NCI-H748 (cell line): ENCODE results near the gene CFAP77.

Source experiments
- DNase-seq: peaks from one replicate; lab custom pipeline; 2025; ENCODE audit not compliant: unreplicated experiment; lab: John Stamatoyannopoulos, UW

Gene CFAP77

DNA sequence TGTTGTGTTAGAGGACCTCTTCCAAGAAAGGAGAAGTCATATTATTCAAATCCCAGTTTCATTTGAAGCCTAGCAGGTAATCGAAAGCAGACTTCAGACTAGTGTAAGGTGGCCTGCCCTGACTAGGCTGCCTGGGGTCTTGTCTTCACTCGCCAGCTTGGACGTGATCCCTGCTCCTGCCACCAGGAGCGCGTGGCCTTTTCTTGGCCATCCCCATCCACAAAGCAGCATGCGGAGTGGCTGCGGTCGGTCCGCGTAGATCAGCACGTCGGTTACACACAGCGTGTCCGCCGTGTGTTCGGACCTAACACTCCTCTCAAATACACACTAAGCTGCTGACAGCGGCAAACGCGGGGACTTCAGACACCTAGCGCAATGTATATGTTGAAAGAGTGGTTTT is 37.3 kb downstream of the CFAP77 start:
- DNase-seq = no peak

DNA sequence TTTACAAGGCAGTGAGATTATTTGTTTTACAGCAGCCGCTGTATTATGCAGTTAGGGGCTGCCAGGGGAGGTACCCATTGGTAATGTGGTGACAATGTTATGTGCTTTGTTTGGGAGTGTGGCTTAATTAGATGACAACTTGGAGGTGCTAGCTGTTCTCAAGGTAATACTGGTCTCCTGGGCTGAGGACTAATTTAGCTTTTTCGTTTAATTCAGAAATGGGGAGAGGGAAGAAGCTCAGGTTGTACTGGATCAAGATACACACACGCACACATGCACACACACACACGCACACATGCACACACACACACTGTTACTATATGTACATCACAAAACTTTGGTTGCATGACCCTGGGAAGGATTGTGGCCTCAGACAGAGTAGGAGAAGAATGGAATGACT is 37.9 kb downstream of the CFAP77 start:
- no peak for DNase-seq

DNA sequence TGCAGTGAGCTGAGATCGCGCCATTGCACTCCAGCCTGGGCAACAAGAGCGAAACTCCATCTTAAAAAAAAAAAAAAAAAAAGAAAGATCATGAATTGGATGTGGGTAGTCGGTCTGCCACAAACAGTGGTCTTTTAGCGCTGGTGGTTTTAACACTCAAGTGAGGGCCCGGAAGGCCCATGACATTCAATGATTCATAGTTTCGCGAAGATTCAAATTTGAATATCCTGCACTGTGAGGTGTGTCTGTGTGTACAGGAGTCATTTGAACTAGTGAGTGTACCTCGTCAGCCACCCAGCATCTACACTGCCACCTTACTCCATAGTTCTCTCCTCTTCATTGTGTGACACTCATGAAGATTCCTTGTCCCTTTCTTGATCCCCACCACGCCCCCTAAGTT is 41.3 kb downstream of the CFAP77 start:
- no peak for DNase-seq

DNA sequence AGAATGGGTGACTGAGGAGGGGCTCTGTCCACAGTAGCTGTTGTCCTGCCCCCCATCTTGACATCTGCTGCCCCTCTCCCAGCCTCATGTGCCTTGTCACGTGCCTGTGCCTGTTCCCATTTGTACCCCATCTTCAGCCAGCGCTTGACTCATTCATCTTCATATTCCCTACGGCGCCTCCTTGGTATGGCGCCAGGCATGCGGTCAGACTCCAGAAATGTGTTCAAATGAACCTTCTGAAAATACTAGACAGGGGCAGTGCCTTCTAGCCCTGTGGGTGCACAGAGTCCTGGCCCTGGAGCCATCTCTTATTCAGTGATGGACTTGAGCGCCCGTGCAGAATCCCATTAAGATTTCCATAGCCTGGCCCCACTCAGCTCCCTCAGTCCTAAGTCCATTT is 46.2 kb downstream of the CFAP77 start:
- DNase-seq = no peak

DNA sequence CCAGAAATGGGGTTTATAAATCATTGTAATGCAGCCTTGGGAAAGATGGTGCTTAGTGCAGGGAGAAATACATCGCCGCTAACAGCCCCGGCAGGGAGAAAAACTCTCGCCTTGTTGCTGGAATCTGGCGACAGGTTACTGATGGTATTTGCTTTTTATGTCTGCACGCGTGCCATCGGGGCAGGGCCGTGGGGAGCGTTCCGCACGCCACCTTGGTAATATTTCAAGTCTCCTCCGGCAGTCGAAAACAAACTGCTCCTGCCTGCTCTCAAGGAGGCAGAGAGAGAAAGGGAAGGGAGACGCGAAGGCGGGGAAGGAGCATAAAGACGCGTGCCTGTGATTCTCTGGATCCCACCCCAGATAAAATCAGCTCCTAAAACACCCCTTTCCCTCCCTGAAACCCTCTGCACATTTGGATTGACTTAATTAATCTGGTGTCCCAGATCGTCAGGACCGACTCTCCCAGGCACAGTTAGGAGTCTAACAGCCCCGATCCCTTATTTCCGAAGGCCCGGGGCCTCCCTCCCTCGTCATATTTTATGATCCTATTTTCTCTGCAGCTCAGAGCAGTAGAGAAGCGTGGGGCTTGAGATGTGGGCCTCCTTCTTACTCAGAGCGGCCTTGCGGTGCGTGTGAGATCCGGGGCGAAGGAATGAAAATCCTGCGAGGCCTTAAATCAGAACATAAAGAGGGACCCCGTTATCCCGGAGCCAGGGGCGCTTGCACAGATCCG is 47.7 kb downstream of the CFAP77 start:
- DNase-seq = no peak

DNA sequence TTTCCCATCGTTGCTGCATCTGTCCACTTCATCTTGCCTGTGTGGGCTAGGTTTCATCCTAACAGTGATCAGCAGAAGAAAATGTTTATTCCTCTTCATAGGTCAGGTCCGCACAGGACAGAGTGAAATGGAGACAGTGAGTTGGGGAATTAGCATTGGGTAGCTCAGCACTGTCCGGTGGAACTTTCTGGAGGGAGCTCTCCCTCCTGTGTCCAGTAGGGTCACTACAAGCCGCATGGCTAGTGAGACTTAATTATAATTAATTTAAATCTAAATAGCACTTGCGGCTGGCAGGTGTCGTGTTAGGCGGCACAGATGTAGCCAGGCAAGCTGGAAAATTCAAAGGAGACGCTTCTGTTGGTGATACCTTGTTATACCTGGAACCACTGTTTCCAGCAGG is 48.4 kb downstream of the CFAP77 start:
- DNase-seq = peak; percentile 18

DNA sequence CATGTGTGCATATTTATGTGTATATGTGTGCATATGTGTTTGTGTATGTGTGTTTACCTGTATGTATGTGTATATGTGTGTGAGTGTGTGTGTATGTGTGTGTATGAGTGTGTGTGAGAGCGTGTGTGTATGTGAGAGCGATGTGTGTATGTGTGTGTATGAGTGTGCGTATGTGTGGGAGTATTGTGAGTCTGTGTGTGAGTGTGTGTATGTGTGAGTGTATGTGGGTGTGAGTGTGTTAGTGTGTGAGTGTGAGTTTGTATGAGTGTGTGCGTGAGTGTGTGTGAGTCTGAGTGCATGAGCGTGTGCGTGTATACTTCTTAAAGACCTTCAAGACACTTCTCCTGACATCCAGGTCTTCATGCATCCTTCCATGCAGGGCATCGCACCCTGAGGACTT is 49.6 kb downstream of the CFAP77 start:
- DNase-seq = no peak

DNA sequence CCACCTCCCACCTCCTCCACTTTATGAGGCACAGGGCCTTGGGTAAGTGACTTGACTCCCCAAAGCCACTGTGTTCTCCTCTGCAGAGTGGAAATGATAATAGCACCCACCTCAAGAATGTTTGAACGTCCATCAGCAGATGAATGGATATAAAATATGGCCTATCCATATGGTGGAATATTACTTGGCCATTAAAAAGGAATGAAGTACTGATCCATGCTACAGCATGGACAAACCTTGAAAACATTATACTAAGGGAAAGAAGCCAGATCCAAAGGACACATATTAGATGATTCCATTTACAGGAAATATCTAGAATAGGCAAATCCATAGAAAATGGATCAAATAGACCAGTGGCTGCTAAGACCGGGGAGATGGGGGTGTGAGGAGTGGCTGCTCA is 50.2 kb downstream of the CFAP77 start:
- DNase-seq = no peak

DNA sequence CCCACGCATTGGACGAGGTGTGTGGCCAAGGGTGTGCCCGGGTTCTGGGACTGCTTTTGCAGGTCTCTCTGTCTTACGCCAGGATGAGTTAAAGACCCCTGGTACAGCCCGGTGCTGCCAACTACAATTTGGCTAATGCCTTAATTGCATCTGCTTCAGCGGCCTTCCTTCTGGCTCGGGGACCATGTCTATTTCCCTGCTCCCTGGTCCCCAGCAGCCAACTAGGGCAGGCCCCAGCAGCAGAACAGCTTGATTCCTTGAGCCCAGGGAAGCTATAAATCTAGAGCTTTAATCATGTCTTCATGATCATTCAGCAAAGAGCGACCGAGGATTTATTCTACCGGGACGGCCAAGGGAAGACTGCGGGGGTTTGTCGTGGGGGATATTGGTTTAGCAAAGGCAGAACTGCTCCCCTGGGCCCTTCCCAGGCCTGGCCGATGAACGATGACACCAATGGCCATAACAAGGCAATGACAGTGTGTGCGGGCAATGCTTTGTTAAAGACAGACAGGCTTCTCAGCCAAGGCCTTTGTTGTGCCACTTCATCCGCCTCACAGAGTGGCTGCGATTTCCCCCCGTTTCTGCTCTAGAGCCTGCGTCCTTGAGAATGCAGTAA is 51.4 kb downstream of the CFAP77 start:
- no peak for DNase-seq

DNA sequence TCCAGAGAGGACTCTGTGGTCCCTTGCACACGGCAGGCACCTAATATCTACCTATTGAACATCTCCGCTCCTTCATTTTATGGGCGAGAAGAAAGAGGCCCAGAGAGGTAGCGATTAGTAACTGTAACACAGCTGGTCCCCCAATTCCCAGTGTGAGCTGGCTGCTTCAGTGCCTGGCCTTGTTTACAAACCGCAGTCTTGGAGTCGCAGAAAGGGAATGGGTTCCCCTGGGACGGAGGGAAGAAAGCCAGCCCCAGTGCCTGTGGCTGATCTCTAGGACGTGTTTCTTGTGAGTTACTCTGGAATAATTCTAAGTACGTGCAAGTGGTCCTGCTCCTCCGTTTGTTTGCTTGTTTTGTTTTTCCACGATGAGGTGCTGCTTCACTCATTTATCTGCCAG is 52.0 kb downstream of the CFAP77 start:
- no peak for DNase-seq

DNA sequence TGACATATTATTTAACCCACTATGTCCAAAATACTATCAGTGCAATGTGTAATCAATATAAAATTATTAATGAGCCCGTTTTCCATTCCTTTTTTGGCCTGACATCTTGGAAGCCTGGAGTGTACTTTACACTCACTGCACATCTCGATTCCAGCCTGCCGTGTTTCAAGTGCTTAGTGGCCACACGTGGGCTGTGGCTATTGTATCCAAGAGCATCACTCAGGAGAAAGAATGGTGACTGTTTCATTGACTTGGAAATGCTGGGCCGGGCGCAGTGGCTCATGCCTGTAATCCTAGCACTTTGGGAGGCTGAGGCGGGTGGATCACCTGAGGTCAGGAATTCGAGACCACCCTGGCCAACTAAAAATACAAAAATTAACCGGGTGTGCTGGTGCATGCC is 54.5 kb downstream of the CFAP77 start:
- DNase-seq = no peak

DNA sequence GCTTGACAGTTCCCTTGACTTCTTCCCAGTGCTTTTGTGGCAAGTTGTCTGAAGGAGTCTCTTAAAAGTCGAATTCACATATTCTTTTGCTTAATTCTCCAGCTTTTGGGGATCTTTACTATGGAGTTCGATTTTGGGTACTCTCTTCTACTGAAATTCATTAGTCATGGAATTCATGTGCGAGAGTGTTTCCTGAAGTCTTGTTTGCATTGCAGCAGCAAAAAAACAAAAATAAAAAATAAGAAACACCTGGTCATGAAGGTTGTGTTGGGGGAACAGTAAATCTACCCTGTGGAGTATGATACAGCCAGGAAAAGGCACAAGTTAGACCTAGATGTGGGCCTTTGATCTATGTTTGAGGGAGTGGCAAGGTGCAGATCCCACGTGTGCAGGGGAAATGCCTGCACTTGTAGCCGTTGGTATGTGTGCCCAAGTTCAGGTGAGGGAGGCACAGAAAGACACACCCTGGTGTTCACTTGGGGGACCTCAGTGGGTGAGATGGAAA is 55.2 kb downstream of the CFAP77 start:
- no peak for DNase-seq

DNA sequence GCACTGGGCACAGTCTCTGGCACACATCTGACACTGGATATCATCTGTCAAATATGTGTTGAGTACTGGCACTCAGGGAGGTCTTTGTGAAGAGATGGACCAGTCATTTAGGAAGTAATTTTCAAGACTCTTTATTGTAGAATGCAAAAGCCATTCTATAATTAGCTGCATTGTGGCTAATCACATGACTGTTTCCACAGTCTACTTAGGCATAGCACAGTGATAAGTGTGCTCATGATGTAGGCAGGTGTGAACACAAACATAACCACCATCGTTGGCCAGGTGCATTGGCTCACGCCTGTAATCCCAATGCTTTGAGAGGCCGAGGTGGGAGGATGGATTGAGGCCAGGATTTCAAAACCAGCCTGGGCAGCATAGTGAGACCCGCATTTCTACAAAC is 62.2 kb downstream of the CFAP77 start:
- DNase-seq = peak; percentile 98

DNA sequence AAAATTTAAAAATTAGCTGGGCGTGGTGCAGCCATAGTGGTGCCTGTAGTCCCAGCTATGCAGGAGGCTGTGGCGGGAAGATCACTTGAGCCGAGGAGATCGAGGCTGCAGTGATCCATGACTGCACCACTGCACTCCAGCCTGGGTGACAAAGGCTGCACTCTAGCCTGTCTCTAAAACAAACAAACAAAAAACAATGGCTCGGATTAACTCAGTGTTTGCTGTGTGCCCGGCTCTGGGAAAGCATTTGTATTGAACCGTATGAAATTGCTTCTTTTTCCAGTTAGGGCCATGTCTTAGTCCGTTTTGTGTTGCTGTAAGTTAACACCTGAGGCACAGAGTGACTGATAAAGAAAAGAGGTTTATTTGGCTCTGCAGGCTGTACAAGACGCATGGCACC is 62.6 kb downstream of the CFAP77 start:
- DNase-seq = no peak

DNA sequence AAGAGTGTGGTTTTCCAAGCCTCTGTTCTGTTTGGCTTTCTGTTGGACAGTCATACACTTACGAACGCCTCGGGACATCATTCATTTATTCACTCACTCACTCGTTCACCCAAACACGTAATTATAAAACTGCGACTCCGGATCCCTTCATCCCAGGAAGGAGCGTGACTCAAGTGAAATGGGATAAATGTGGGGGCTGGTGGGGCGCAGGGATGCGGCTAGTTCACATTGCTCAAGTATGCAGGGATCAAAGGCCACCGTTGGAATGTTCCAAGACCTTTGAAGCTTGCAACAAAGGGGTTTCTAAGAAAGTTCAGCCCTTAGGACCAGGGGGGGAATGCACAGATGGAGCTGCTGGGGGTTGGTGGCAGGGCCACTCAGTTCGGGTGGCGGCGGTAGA is 64.2 kb downstream of the CFAP77 start:
- no peak for DNase-seq

DNA sequence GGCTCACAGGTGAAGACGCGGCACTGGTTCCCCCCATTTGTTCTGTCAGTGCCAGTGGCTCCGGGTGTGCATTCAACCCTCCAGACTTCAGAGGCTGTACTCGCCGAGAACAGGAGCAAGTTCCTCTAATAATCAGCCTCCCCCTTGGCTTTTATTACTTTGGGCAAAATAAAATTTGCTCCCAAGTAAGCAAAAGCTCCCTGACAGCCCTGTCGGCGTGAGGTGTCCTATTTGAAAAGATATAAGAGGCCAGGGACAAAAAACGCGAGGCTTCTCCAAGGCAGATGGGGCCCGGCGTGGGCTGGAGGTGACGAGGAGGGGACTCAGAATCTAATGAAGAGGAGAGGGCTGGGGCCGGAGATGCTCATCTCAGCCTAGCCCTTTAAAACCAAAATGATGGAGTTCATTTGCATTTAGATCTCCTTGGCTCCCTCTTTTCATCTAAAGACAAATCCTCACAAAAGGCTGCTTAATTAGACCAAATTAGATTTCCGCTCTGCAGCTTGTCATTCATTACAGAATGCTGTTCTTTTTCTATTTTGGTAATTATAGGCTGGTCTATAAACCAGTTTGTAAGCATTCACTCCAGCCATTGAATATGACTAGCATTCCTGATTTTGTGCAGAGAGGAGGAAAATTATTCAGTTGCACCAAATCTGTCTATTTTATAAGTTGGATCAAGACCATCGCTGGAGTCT is 68.5 kb downstream of the CFAP77 start:
- DNase-seq = no peak

DNA sequence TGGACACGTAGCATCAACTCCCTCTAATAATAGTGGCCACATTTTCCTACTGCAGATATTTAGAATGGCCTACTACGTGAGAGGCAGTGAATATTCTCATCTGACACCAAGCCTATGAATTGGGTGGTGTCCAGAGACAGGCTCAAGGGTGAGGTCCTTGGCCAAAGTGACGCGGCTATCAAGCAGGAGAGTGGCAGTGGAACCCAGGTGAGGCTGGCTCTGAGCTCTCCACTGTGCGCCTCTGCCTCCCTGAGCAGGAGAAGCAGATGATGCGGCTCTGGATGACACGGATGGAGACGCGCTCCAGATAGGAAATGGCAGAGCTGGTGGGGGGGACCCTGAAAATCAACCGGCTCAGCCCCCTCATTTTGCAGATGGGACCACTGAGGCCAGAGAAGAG is 69.7 kb downstream of the CFAP77 start:
- DNase-seq = no peak

DNA sequence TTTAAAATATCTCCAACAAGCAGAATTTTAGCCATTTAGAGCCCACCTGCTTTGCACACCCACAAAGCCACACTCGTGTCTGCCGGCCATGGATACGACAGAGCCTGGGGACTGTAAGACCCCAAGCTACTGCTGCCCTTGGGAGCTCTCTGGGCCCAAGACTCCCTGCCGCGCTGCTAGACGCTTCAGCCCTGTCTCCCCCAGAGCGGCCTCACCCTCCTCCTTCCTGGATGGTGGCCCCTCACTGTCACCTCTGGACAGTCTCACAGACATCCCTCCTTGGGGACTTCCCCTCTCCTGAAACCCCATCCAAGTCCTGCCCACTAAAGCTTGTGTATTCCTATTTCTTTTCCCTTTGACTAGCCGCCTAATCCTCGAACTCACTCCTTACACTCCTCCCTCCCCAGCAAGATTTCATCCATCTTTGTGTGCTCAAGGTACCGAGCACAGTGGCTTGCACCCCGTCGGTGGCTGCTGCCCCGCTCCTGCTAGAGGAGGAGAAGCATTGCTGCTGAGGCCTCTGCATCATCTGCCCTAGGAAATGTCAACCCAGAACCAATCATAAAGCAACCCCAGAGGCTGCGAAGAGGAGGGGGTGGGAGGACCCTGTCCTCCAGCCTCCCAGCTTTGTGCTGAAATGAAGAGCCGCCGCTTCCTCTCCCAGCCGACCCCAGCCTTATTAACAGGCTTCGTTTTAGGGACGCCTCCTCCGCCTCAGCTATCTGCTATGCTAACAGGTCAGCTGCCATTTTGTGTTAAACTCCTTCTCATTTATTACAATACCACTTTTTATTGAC is 71.2 kb downstream of the CFAP77 start:
- DNase-seq = no peak

DNA sequence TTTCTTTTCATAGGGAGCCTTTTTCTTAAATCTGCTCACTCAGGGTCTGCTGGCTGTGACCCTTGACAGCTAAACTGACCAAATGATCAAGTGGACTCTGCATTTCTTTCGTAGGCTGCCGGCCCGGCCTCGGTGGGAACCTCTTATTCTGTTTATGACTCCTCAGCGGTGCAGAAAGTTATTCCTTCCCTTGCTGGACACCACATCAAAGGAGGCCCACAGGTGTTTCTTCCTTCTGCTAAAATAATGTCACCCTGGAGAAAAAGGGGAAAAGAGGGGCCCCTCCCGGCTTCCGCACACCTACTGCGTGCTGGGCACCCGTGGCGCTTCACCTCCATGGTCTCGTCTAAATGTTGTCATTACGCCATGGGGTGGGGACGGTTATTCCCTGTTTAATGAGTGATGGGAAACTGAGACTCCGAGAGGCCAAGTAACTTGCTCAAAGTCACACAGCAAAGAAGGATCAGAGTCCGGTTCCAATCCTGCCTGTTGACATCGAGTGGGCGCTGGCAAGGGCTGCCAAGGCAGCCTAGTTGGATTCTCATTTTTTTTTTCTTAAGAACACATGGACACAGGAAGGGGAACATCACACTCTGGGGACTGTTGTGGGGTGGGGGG is 72.3 kb downstream of the CFAP77 start:
- no peak for DNase-seq

DNA sequence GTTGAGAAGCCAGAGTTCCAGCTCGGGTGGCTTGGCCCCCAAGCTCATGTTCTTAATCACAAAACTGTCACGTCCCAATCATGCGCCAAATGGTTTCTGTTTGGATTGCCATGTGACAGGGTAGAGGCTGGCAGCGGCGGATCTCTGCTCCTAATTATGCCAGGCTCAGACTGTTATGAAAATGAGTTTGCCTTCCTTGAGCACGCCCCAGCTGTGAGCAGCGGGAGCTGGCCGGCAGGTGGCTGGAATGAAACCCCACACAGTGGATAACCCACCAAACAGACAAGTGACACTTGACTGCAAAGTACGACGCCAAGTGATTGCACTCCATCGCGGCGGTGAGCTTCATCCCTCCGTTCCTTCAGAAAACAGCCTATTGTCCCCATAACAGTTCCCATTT is 75.4 kb downstream of the CFAP77 start:
- peak; percentile 75 for DNase-seq
